ENCODE results near the gene ENKD1. TPM values are rescaled to one million over a fixed set of nuclear protein-coding genes. Genes with fewer than 3 reads are reported as not detected.

Gene ENKD1
- total and polyA plus RNA-seq, 2 of the 4 experiments (the other 2 are of a cell fraction) = 2.9 to 6.3 TPM

- dilution Hi-C loops (cut with HindIII; ENCODE audit: low sequenced_read_pairs, unreplicated experiment) = no loop called here
- no peak overlapping the region for H4K5ac ChIP-seq (ENCODE audit: low read depth, low read length)
- WGBS, 2 experiments (ENCODE audit: extremely low coverage in 2 of 2, insufficient read length in 1 of 2) = 16% methylated on average over 30 of the region's 65 CpGs; no CpG with 5 or more reads in 1 of the 2 experiments
- in situ Hi-C loops (cut with MboI; ENCODE audit: low sequenced_read_pairs) = no loop called here
- H3K9me3 ChIP-seq (ENCODE audit: control insufficient read depth, insufficient read depth, low read length) = no peaks in the 10 kb centered on the region
- no peak overlapping the region for H3K27ac ChIP-seq (ENCODE audit: insufficient read depth, low read length)
- no peak overlapping the region for H4K8ac ChIP-seq (ENCODE audit: low read depth in 2 of 2, low read length in 2 of 2)
- H3K36me3 ChIP-seq (ENCODE audit: control insufficient read depth, insufficient read depth, low read length) = no peaks in the 10 kb centered on the region
- no peak overlapping the region for H3K4ac ChIP-seq (ENCODE audit: low read depth, low read length)
- H2BK15ac ChIP-seq (ENCODE audit: low read depth, low read length) = no peak overlapping the region
- no peak overlapping the region for H3K9ac ChIP-seq (ENCODE audit: low read depth, low read length)
- H3K27me3 ChIP-seq (ENCODE audit: control insufficient read depth, insufficient read depth, low read length) = peaks cover 79% of the 10 kb centered on the region
- H3K4me3 ChIP-seq (ENCODE audit: insufficient read depth, low read depth, low read length) = no peak overlapping the region
- no peak overlapping the region for H4K91ac ChIP-seq (ENCODE audit: insufficient read depth, low read depth, low read length)
- ChIA-PET POLR2A (ENCODE audit: unreplicated experiment) (no interaction called here), CTCF (no interaction called here)
- no peak overlapping the region for H2BK5ac ChIP-seq (ENCODE audit: low read depth, low read length, poor library complexity, severe bottlenecking)
- H2BK20ac ChIP-seq (ENCODE audit: low read depth, low read length) = no peak overlapping the region
- H3K9me1 ChIP-seq (ENCODE audit: insufficient read depth, low read length) = no peaks in the 10 kb centered on the region
- BruUV-seq (replicated peaks) = no TSS peak
- no peak overlapping the region for H3K18ac ChIP-seq (ENCODE audit: low read depth, low read length)
- H3K23ac ChIP-seq (ENCODE audit: low read depth, low read length) = no peak overlapping the region
- no peak overlapping the region for H3K56ac ChIP-seq (ENCODE audit: extremely low read depth, insufficient read depth, low read length)
- no peak for DNase-seq
- H3K4me1 ChIP-seq (ENCODE audit: control insufficient read depth, insufficient read depth, low read length) = no peaks in the 10 kb centered on the region
- H2BK120ac ChIP-seq (ENCODE audit: low read depth, low read length) = no peak overlapping the region
- H2AK9ac ChIP-seq (replicated peaks; ENCODE audit: low read depth, low read length, poor library complexity) = no peak overlapping the region
- intact Hi-C loops (cut with micrococcal nuclease) = no loop called here
- H2AFZ ChIP-seq (replicated peaks; ENCODE audit: low read length, poor library complexity) = no peak overlapping the region
- TF ChIP-seq MXI1 (IDR thresholded peaks at IDR 0.05; ENCODE audit: borderline replicate concordance, low read depth, low read length) (no peak), MAZ (IDR thresholded peaks at IDR 0.05; ENCODE audit: borderline replicate concordance, low read depth, low read length) (no peak), RCOR1 (IDR thresholded peaks at IDR 0.05; ENCODE audit: insufficient replicate concordance, low read length) (no peak), POLR2A (IDR thresholded peaks at IDR 0.05; ENCODE audit: low read depth, low read length) (no peak), CTCF (conservative IDR thresholded peaks at IDR 0.05; ENCODE audit: low read depth, low read length) (no peak), CEBPB (IDR thresholded peaks at IDR 0.05; ENCODE audit: low read depth, low read length) (no peak), ELK1 (IDR thresholded peaks at IDR 0.05; ENCODE audit: borderline replicate concordance, low read depth, low read length) (no peak), RAD21 (IDR thresholded peaks at IDR 0.05; ENCODE audit: low read length) (no peak), MAFK (IDR thresholded peaks at IDR 0.05; ENCODE audit: low read depth, low read length) (no peak), BHLHE40 (IDR thresholded peaks at IDR 0.05; ENCODE audit: low read depth, low read length) (no peak)
- TF ChIP-seq, protein P1, sequence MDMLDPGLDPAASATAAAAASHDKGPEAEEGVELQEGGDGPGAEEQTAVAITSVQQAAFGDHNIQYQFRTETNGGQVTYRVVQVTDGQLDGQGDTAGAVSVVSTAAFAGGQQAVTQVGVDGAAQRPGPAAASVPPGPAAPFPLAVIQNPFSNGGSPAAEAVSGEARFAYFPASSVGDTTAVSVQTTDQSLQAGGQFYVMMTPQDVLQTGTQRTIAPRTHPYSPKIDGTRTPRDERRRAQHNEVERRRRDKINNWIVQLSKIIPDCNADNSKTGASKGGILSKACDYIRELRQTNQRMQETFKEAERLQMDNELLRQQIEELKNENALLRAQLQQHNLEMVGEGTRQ (IDR thresholded peaks at IDR 0.05; ENCODE audit: low read depth, low read length) = no peak
- peaks cover 9% of the 10 kb centered on the region for H4K20me1 ChIP-seq (ENCODE audit: insufficient read depth, low read length)
- H3K4me2 ChIP-seq (ENCODE audit: low read depth, low read length) = no peak overlapping the region
- H3K14ac ChIP-seq (replicated peaks; ENCODE audit: low read depth, low read length) = no peak overlapping the region
- no peak for ATAC-seq (ENCODE audit: low read depth)
- H2AK5ac ChIP-seq (ENCODE audit: low read depth, low read length) = no peak overlapping the region
- H3K79me1 ChIP-seq (ENCODE audit: low read depth in 1 of 2, low read length in 2 of 2) = no peaks in the 10 kb centered on the region
Measured at GRCh38 chr16:67648088-67648763, 18.3 kb downstream of the ENKD1 start.
